Neuronal stem cell (in vitro differentiated cells): Measurements from ENCODE around the gene HDAC4.

Source experiments
- DNase-seq: peaks from one replicate; pipeline ENCODE4 v3.0.0-alpha.2; 2013; ENCODE audit warnings: low spot score
- H2AFZ ChIP-seq: one replicate; pipeline ENCODE4 v1.6.1; 2013; ENCODE audit warnings: mild to moderate bottlenecking, low read length, inconsistent platforms
- H2AK5ac ChIP-seq: 2 replicates; pipeline ENCODE4 v1.6.1; 2013; ENCODE audit warnings: low read depth, mild to moderate bottlenecking, inconsistent platforms, low read length, moderate library complexity, mixed read lengths
- H2BK120ac ChIP-seq: 2 replicates; pipeline ENCODE4 v1.6.1; 2013; ENCODE audit warnings: low read depth, mild to moderate bottlenecking, inconsistent platforms, low read length, moderate library complexity, mixed read lengths
- H2BK12ac ChIP-seq: one replicate; pipeline ENCODE4 v1.6.1; 2013; ENCODE audit warnings: low read length, inconsistent platforms
- H2BK15ac ChIP-seq: 2 replicates; pipeline ENCODE4 v1.6.1; 2013; ENCODE audit warnings: mild to moderate bottlenecking, low read length, inconsistent platforms, mixed read lengths
- H2BK5ac ChIP-seq: one replicate; pipeline ENCODE4 v1.6.1; 2013; ENCODE audit warnings: inconsistent platforms, mild to moderate bottlenecking, low read length, moderate library complexity
- H3K14ac ChIP-seq: one replicate; pipeline ENCODE4 v1.6.1; 2013; ENCODE audit warnings: low read length, inconsistent platforms
- H3K18ac ChIP-seq: 2 replicates; pipeline ENCODE4 v1.6.1; 2013; ENCODE audit warnings: low read length, inconsistent platforms
- H3K23ac ChIP-seq: 2 replicates; pipeline ENCODE4 v1.6.1; 2013; ENCODE audit warnings: low read depth, mild to moderate bottlenecking, mixed read lengths, low read length, inconsistent platforms; ENCODE audit not compliant: poor library complexity
- H3K27ac ChIP-seq: replicated peaks from 3 replicates; pipeline ENCODE4 v1.5.1; 2013; ENCODE audit warnings: low read length, inconsistent platforms
- H3K27me3 ChIP-seq, 3 experiments: 2 replicates each; pipeline ENCODE4 v1.6.1; 2013; ENCODE audit warnings: low read length in 3 of 3, mild to moderate bottlenecking in 2 of 3, inconsistent platforms in 1 of 3, low read depth in 1 of 3, mixed read lengths in 1 of 3, moderate library complexity in 1 of 3; ENCODE audit not compliant: control insufficient read depth in 3 of 3, insufficient read depth in 3 of 3
- H3K36me3 ChIP-seq, 2 donors: replicated peaks in 1 of 2; 2 replicates each; pipeline ENCODE4 v1.6.1; 2013; ENCODE audit warnings: low read length in 2 of 2; ENCODE audit not compliant: control insufficient read depth in 2 of 2, insufficient read depth in 2 of 2
- H3K4ac ChIP-seq: 2 replicates; pipeline ENCODE4 v1.6.1; 2013; ENCODE audit warnings: inconsistent platforms, mild to moderate bottlenecking, low read length, moderate library complexity
- H3K4me1 ChIP-seq, 2 donors: 1 replicate in 1 of 2; 2 replicates in 1 of 2; pipeline ENCODE4 v1.6.1; 2013; ENCODE audit warnings: low read length in 2 of 2, low read depth in 1 of 2; ENCODE audit not compliant: control insufficient read depth in 2 of 2, insufficient read depth in 1 of 2
- H3K4me2 ChIP-seq: one replicate; pipeline ENCODE4 v1.6.1; 2013; ENCODE audit warnings: mild to moderate bottlenecking, low read length, inconsistent platforms; ENCODE audit not compliant: insufficient read depth, poor library complexity, severe bottlenecking
- H3K4me3 ChIP-seq, 2 donors: 2 replicates each; pipeline ENCODE4 v1.5.1; 2013; ENCODE audit warnings: low read length in 2 of 2, mild to moderate bottlenecking in 2 of 2, inconsistent platforms in 1 of 2, moderate library complexity in 1 of 2
- H3K79me1 ChIP-seq: one replicate; pipeline ENCODE4 v1.6.1; 2013; ENCODE audit warnings: low read depth, mild to moderate bottlenecking, inconsistent platforms, low read length, moderate library complexity
- H3K9ac ChIP-seq: one replicate; pipeline ENCODE4 v1.6.1; 2013; ENCODE audit warnings: mild to moderate bottlenecking, low read depth, low read length, inconsistent platforms; ENCODE audit not compliant: poor library complexity
- H3K9me3 ChIP-seq, 2 donors: replicated peaks in 1 of 2; 2 replicates each; pipeline versions ENCODE3 to v1.6.1; 2013; ENCODE audit warnings: low read length in 2 of 2, mild to moderate bottlenecking in 2 of 2, inconsistent platforms in 1 of 2, low read depth in 1 of 2, mixed read lengths in 1 of 2, moderate library complexity in 1 of 2; ENCODE audit not compliant: control insufficient read depth in 2 of 2, insufficient read depth in 1 of 2
- H4K8ac ChIP-seq: one replicate; pipeline ENCODE4 v1.6.1; 2013; ENCODE audit warnings: low read depth, mild to moderate bottlenecking, inconsistent platforms, low read length, moderate library complexity
- H4K91ac ChIP-seq: one replicate; pipeline ENCODE4 v1.6.1; 2013; ENCODE audit warnings: low read length, low read depth, mild to moderate bottlenecking, inconsistent platforms; ENCODE audit not compliant: poor library complexity
- WGBS, 2 donors: extraction: QIAGEN DNeasy Blood & Tissue Kit; methylation state at CpG; one replicate each; pipeline ENCODE4 v1.1.7; 2013; ENCODE audit warnings: missing lambda C conversion rate in 2 of 2, mixed read lengths in 1 of 2; ENCODE audit not compliant: insufficient read length in 2 of 2, insufficient replicate concordance in 1 of 2; ENCODE audit errors: extremely low coverage in 2 of 2; 5-methylcytosine and 5-hydroxymethylcytosine counted together

The HDAC4 gene

GRCh38 chr2:239093542-239093941, 307.3 kb downstream of the HDAC4 start:
- no peak overlapping the region for H3K14ac ChIP-seq
- WGBS, 2 donors, result no CpG with 5 or more reads among the region's 7 CpGs
- peaks cover 1% of the 10 kb centered on the region for H3K79me1 ChIP-seq
- no peak overlapping the region for H4K91ac ChIP-seq
- no peaks in the 10 kb centered on the region for H3K9me3 ChIP-seq
- no peak overlapping the region for H2AFZ ChIP-seq
- peaks cover 0 to 6% of the 10 kb centered on the region in 2 donors for H3K4me1 ChIP-seq
- no peak overlapping the region for H3K18ac ChIP-seq
- no peak for DNase-seq
- H3K4me2 ChIP-seq, result no peak overlapping the region
- H4K8ac ChIP-seq, result no peak overlapping the region
- H3K4ac ChIP-seq, result no peak overlapping the region
- H3K27ac ChIP-seq, result no peak overlapping the region
- no peak overlapping the region for H2BK15ac ChIP-seq
- no peak overlapping the region for H3K4me3 ChIP-seq
- H3K9ac ChIP-seq, result no peak overlapping the region
- no peak overlapping the region for H3K23ac ChIP-seq
- H2BK5ac ChIP-seq, result no peak overlapping the region
- no peak overlapping the region for H2BK12ac ChIP-seq
- peak overlapping the region; percentile 33 for H2AK5ac ChIP-seq
- peaks cover 0 to 18% of the 10 kb centered on the region in 2 donors for H3K36me3 ChIP-seq
- H3K27me3 ChIP-seq, result no peaks in the 10 kb centered on the region
- no peak overlapping the region for H2BK120ac ChIP-seq

- Histone ChIP-seq H3K27ac (no peak overlapping the region), H3K4ac (no peak overlapping the region), H3K36me3 (peaks cover 0 to 21% of the 10 kb centered on the region in 2 donors), H3K23ac (no peak overlapping the region), H3K9ac (no peak overlapping the region), H3K9me3 (no peaks in the 10 kb centered on the region), H2AK5ac (peak overlapping the region; percentile 79), H3K14ac (no peak overlapping the region), H4K8ac (no peak overlapping the region), H2BK12ac (no peak overlapping the region), H3K4me3 (no peak overlapping the region), H3K4me1 (peaks cover 0 to 6% of the 10 kb centered on the region in 2 donors), H3K27me3 (no peaks in the 10 kb centered on the region), H3K18ac (peak overlapping the region; percentile 35), H2AFZ (no peak overlapping the region), H2BK15ac (no peak overlapping the region), H3K4me2 (no peak overlapping the region), H2BK5ac (peak overlapping the region; percentile 48), H3K79me1 (no peaks in the 10 kb centered on the region), H4K91ac (no peak overlapping the region), H2BK120ac (no peak overlapping the region)
- no CpG with 5 or more reads among the region's 27 CpGs for WGBS, 2 donors
- DNase-seq, result no peak
Observed at GRCh38 chr2:239092571-239093294, 308.1 kb downstream of the HDAC4 start.

- Histone ChIP-seq H3K4me3 (no peak overlapping the region), H3K9ac (no peak overlapping the region), H2BK12ac (peak overlapping the region; percentile 63), H3K79me1 (no peaks in the 10 kb centered on the region), H3K9me3 (peaks cover 0 to 4% of the 10 kb centered on the region in 2 donors), H4K91ac (no peak overlapping the region), H2BK120ac (no peak overlapping the region), H3K18ac (peak overlapping the region; percentile 71), H3K27ac (no peak overlapping the region), H3K23ac (no peak overlapping the region), H2AFZ (no peak overlapping the region), H3K36me3 (peaks cover 0 to 28% of the 10 kb centered on the region in 2 donors), H3K4me1 (peaks cover 0 to 2% of the 10 kb centered on the region in 2 donors), H3K14ac (peak overlapping the region; percentile 63), H3K4ac (no peak overlapping the region), H2BK15ac (no peak overlapping the region), H3K4me2 (no peak overlapping the region), H2AK5ac (no peak overlapping the region), H2BK5ac (no peak overlapping the region), H3K27me3 (no peaks in the 10 kb centered on the region), H4K8ac (no peak overlapping the region)
- no CpG with 5 or more reads among the region's 13 CpGs for WGBS, 2 donors
- no peak for DNase-seq
Observed at GRCh38 chr2:239089884-239090283, 310.9 kb downstream of the HDAC4 start.

GRCh38 chr2:239087046-239087710, 313.6 kb downstream of the HDAC4 start:
- no peak overlapping the region for H2BK12ac ChIP-seq

More at GRCh38 chr2:239087046-239087710, 313.6 kb downstream of the HDAC4 start:
- peaks cover 0 to 4% of the 10 kb centered on the region in 2 donors for H3K9me3 ChIP-seq
- no peaks in the 10 kb centered on the region for H3K27me3 ChIP-seq
- H3K4ac ChIP-seq, result no peak overlapping the region
- H2AK5ac ChIP-seq, result peak overlapping the region; percentile 85
- no peak overlapping the region for H3K4me3 ChIP-seq
- peak overlapping the region; percentile 83 for H3K14ac ChIP-seq
- peak overlapping the region; percentile 5 for H3K18ac ChIP-seq
- peaks cover 4 to 38% of the 10 kb centered on the region in 2 donors for H3K36me3 ChIP-seq
- DNase-seq, result no peak
- no peak overlapping the region for H4K91ac ChIP-seq
- H2BK120ac ChIP-seq, result no peak overlapping the region
- H3K23ac ChIP-seq, result peak overlapping the region; percentile 29
- H3K4me1 ChIP-seq, result no peaks in the 10 kb centered on the region
- peak overlapping the region; percentile 30 for H3K9ac ChIP-seq
- no CpG with 5 or more reads among the region's 21 CpGs for WGBS, 2 donors
- H2BK15ac ChIP-seq, result no peak overlapping the region
- H3K4me2 ChIP-seq, result no peak overlapping the region
- no peak overlapping the region for H2AFZ ChIP-seq
- no peak overlapping the region for H3K27ac ChIP-seq
- no peaks in the 10 kb centered on the region for H3K79me1 ChIP-seq
- H4K8ac ChIP-seq, result no peak overlapping the region
- H2BK5ac ChIP-seq, result no peak overlapping the region
